Epithelial cell of alveolus of lung (primary cell): ENCODE data around the gene CLIP2. TPM values are rescaled to one million over a fixed set of nuclear protein-coding genes. Genes with fewer than 3 reads are reported as not detected.

Experiments used
- total RNA-seq: library from RNA; depleted of rRNA; stranded (reverse); fragments of >200 nt; gene quantifications from 2 replicates; pipeline ENCODE4 v1.2.1, GENCODE V29; 2015

The CLIP2 gene
- total RNA-seq = 35.5 and 36.1 TPM in 2 replicates

GRCh38 chr7:74289018-74289658 is at the start of gene CLIP2:
CLIP2 (plus strand) TSS chr7:74289407; CDS start chr7:74317547, 28,140 bp downstream.

DNA sequence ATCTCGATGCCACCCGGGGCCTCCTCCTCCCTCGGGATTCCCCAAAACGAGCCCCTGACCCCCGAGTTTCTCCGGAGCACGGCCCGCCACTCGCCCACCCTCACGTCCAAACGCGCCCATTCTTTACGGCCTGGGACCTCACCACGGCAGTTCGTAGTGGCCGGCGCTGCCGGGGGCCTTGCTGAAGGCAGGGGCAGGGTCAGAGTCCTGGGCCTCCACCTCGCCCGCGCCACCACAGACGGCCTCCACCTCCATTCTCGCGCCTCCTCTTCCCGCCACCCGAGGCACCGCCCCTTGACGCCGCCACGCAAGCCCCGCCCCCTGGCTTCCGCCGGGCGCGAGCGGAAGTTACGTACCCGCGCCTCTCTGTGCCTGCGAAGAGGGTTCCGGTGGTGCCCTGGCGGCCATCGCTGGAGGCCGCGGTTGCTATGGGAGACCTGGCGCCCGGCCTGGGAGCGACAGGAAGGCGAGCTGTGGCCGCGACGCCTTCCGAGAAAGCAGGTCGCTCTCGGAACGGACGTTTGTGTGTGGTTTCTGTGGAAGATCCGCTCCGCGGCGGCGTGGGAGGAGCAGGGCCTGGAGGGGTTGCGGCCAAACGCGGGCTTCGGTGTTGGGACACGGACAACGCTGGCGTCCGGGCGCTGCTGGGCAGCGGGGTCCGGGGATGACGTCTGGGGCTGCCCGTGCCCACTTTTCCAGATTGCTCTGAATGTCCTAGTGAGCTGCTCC is 34.9 kb upstream of the CLIP2 start, which contains the start of gene RFC2:
Gene RFC2 (minus strand): TSS at position 271 of the 729 bp plus-strand sequence. CDS start 16 bp downstream, at position 255.

DNA sequence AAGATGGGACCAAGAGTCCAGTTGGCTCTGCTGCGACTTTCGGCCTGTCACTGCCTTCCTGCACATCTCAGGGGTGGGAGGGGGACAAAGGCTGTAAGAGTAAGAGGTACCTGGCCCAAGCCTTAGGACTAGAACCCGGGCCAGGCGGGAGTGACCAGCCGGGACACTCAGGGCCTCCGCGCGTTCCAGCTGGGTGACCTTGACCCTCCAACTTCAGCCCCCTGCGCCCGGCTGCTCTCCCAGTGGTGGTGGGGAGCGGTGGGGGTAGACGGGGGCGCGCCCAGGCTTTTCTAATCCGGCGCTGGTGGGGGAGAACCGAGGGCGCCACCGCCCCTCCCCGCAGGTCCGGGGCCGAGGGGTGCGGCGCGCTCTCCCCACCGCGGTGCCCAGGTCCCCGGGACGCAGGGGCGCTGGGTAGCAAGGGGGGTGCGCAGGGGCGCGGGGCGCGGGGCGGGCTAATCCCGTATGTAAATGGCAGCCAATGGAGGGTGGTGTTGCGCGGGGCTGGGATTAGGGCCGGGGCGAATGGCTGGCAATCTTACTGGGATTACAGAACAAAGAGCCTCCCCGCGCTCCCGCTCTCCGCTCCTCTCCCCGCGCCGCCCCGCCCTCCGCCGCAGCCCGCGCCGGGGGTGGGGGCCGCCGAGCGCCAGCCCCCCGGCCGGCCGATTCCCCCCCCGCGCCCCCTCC is 164.3 kb downstream of the CLIP2 start, which contains the start of gene GTF2IRD1:
Gene GTF2IRD1 (plus strand): TSS at position 585 of the 690 bp plus-strand sequence. CDS start 54,175 bp downstream, outside the sequence.

Other genes with a start within 250 kb of the CLIP2 start
- 28.3 and 60.1 TPM in 2 replicates for gene LIMK1, start 205.6 kb upstream of the CLIP2 start, total RNA-seq
- 269 and 311 TPM in 2 replicates for gene EIF4H, start 115.1 kb upstream of the CLIP2 start, total RNA-seq
- 0.13 and 9.3 TPM in 2 replicates for gene LAT2, start 79.4 kb upstream of the CLIP2 start, total RNA-seq
- 21.4 and 31.4 TPM in 2 replicates for gene RFC2, start 35.0 kb upstream of the CLIP2 start, total RNA-seq
- gene GTF2IRD1, start 164.5 kb downstream of the CLIP2 start, total RNA-seq = 12.9 and 16.5 TPM in 2 replicates